NOMO-1 (cell line): Measurements from ENCODE around the gene CASP9.

Experiments
- DNase-seq, 2 experiments: peaks; one replicate each; lab custom pipeline; 2025; ENCODE audit not compliant: unreplicated experiment in 2 of 2; lab: John Stamatoyannopoulos, UW

The CASP9 gene

GRCh38 chr1:15524021-15524282 is at the start of gene CASP9:
TSS of gene CASP9 (minus strand) at chr1:15524215. CDS start at chr1:15524200, 15 bp downstream.
- no peak for DNase-seq

- no peak for DNase-seq
Measured at GRCh38 chr1:15573477-15573876, 49.5 kb upstream of the CASP9 start.

GRCh38 chr1:15571266-15571665 is 47.3 kb upstream of the CASP9 start:
- DNase-seq: no peak

- no peak for DNase-seq
Measured at GRCh38 chr1:15570861-15571260, 46.8 kb upstream of the CASP9 start.

GRCh38 chr1:15568387-15569073 is 44.5 kb upstream of the CASP9 start:
- DNase-seq: no peak

- no peak for DNase-seq
Measured at GRCh38 chr1:15559189-15559810, 35.3 kb upstream of the CASP9 start.

- DNase-seq: no peak
Measured at GRCh38 chr1:15558516-15558915, 34.5 kb upstream of the CASP9 start.

- no peak for DNase-seq
Measured at GRCh38 chr1:15557594-15557993, 33.6 kb upstream of the CASP9 start.

- DNase-seq: no peak
Measured at GRCh38 chr1:15557008-15557407, 33.0 kb upstream of the CASP9 start.

GRCh38 chr1:15550573-15550972 is 26.6 kb upstream of the CASP9 start:
- no peak for DNase-seq

GRCh38 chr1:15546641-15547040 is 22.6 kb upstream of the CASP9 start:
- DNase-seq: no peak

- DNase-seq: no peak
Measured at GRCh38 chr1:15543589-15544568, 19.9 kb upstream of the CASP9 start.

GRCh38 chr1:15543251-15543588 is 19.2 kb upstream of the CASP9 start:
- DNase-seq: no peak

- DNase-seq: no peak
Measured at GRCh38 chr1:15542388-15543250, 18.6 kb upstream of the CASP9 start.

GRCh38 chr1:15541231-15541792 is 17.3 kb upstream of the CASP9 start:
- no peak for DNase-seq

- no peak for DNase-seq
Measured at GRCh38 chr1:15540186-15540585, 16.2 kb upstream of the CASP9 start.

GRCh38 chr1:15538771-15539170 is 14.8 kb upstream of the CASP9 start:
- no peak for DNase-seq

- DNase-seq: peak in 1 of 2 experiments; percentile 31
Measured at GRCh38 chr1:15531682-15532081, 7.7 kb upstream of the CASP9 start.

- no peak for DNase-seq
Measured at GRCh38 chr1:15531003-15531402, 7.0 kb upstream of the CASP9 start.

- DNase-seq: peak; percentile 98 to 99
Measured at GRCh38 chr1:15526490-15527339, 2.7 kb upstream of the CASP9 start, which contains the start of gene DNAJC16. TSS of gene DNAJC16 (plus strand) at chr1:15526848. CDS start at chr1:15529106, 2,258 bp downstream.
